Mesodermal cell (in vitro differentiated cells): ENCODE data around the gene GGNBP2.

Experiments
- H3K27ac ChIP-seq: 2 replicates; pipeline ENCODE4 v1.7.0; 2013; ENCODE audit warnings: mild to moderate bottlenecking, low read depth, low read length, moderate library complexity; ENCODE audit not compliant: severe bottlenecking
- H3K36me3 ChIP-seq: 2 replicates; pipeline ENCODE4 v1.7.1; 2013; ENCODE audit warnings: mild to moderate bottlenecking, low read length, moderate library complexity; ENCODE audit not compliant: control insufficient read depth, insufficient read depth
- H3K4me1 ChIP-seq: one replicate; pipeline ENCODE4 v1.7.1; 2013; ENCODE audit warnings: mild to moderate bottlenecking, low read length; ENCODE audit not compliant: insufficient read depth, control insufficient read depth, poor library complexity, severe bottlenecking
- H3K4me3 ChIP-seq: 2 replicates; pipeline ENCODE4 v1.7.0; 2013; ENCODE audit warnings: low read length, control low read depth, mild to moderate bottlenecking; ENCODE audit not compliant: insufficient read depth, poor library complexity, severe bottlenecking; ENCODE audit errors: extremely low read depth
- H3K9me3 ChIP-seq: 2 replicates; pipeline ENCODE4 v1.7.1; 2013; ENCODE audit warnings: mild to moderate bottlenecking, low read length, moderate library complexity; ENCODE audit not compliant: control insufficient read depth
- WGBS, 2 experiments: methylation state at CpG; one replicate each; pipeline ENCODE4 v1.1.5; 2013; ENCODE audit warnings: missing lambda C conversion rate in 2 of 2; ENCODE audit not compliant: insufficient coverage in 2 of 2; 5-methylcytosine and 5-hydroxymethylcytosine counted together

Gene GGNBP2

DNA sequence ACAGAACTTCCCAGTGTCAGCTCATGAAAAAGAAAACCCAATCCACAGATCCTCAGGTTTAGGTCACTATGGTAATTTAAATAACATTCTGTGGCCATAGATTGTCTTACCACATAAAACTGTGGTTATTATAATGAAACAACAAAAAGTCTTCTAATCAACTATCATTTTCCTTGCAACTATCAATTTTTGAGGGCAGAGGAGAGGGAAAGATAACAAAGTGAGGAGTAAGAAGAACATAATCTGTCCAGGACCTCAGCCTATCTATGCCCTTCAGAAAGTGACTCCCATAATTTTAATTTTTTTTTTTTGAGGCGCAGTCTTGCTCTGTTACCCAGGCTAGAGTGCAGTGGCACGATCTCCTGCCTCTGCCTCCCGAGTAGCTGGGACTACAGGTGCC lies 4.0 kb upstream of the GGNBP2 start:
- Histone ChIP-seq H3K27ac (no peak overlapping the region), H3K36me3 (peaks cover 50% of the 10 kb centered on the region), H3K9me3 (no peaks in the 10 kb centered on the region), H3K4me1 (no peaks in the 10 kb centered on the region), H3K4me3 (no peak overlapping the region)
- 84 to 94% methylated on average over 3 of the region's 3 CpGs for WGBS, 2 experiments

DNA sequence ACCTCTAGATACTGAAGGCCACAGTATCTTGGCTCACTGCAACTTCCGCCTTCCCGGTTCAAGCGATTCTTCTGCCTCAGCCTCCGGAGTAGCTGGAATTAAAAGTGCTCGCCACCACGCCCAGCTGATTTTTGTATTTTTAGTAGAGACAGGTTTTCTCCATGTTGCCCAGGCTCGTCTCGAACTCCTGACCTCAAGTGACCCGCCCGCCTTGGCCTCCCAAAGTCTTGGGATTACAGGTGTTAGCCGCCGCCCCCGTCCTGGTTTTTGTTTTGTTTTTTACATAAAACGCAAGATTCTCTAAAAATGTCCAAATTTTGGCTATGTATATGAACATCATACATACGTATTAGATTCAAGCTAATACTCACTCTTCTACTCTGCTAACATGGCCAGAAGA lies 2.0 kb upstream of the GGNBP2 start:
- peaks cover 6% of the 10 kb centered on the region for H3K4me1 ChIP-seq
- H3K36me3 ChIP-seq = peaks cover 40% of the 10 kb centered on the region
- H3K9me3 ChIP-seq = no peaks in the 10 kb centered on the region
- H3K27ac ChIP-seq = no peak overlapping the region
- H3K4me3 ChIP-seq = no peak overlapping the region
- WGBS, 2 experiments = 97 to 100% methylated on average over 10 to 15 of the region's 15 CpGs

DNA sequence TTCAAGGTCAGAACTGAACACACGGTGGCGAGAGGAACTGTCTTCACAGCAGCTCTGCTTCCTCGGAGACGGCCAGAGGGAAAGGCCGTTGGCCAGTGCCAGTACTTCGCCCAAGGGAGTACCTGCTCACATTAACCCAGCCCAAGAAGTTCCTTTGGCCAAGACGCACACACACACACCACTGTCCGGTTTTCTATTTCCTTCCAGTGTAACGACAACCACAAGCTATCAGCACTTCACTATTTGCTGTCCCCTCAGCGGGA lies 744 bp upstream of the GGNBP2 start:
- 6 to 7% methylated on average over 7 to 9 of the region's 10 CpGs for WGBS, 2 experiments
- H3K4me1 ChIP-seq = peaks cover 8% of the 10 kb centered on the region
- H3K27ac ChIP-seq = peak overlapping the region; percentile 96
- peak overlapping the region; percentile 89 for H3K4me3 ChIP-seq
- no peaks in the 10 kb centered on the region for H3K9me3 ChIP-seq
- H3K36me3 ChIP-seq = peaks cover 37% of the 10 kb centered on the region

DNA sequence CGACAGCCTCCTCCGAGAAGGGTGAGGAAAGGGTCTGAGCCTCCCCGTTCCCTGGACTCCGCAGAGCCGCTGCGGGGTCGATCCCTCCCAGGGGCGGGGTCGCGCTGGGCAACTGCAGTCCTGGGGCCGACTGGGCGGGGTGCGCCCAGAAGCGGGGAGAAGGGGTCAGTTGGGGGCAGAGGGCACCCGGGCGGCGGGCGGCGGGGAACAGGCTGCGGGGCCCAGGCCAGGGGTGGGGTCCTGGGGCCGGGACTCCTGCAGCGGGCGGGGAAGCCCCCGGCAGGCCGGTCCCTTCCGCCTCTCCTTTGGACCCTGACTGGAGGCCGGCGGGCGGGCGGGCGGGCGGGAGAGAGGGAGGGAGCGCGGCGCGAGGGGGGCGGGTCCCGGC lies 352 bp downstream of the GGNBP2 start:
- H3K36me3 ChIP-seq = peaks cover 41% of the 10 kb centered on the region
- peak overlapping the region; percentile 89 for H3K4me3 ChIP-seq
- 0% methylated on average over 9 of the region's 38 CpGs for WGBS, 2 experiments
- peak overlapping the region; percentile 96 for H3K27ac ChIP-seq
- H3K9me3 ChIP-seq = no peaks in the 10 kb centered on the region
- peaks cover 8% of the 10 kb centered on the region for H3K4me1 ChIP-seq

DNA sequence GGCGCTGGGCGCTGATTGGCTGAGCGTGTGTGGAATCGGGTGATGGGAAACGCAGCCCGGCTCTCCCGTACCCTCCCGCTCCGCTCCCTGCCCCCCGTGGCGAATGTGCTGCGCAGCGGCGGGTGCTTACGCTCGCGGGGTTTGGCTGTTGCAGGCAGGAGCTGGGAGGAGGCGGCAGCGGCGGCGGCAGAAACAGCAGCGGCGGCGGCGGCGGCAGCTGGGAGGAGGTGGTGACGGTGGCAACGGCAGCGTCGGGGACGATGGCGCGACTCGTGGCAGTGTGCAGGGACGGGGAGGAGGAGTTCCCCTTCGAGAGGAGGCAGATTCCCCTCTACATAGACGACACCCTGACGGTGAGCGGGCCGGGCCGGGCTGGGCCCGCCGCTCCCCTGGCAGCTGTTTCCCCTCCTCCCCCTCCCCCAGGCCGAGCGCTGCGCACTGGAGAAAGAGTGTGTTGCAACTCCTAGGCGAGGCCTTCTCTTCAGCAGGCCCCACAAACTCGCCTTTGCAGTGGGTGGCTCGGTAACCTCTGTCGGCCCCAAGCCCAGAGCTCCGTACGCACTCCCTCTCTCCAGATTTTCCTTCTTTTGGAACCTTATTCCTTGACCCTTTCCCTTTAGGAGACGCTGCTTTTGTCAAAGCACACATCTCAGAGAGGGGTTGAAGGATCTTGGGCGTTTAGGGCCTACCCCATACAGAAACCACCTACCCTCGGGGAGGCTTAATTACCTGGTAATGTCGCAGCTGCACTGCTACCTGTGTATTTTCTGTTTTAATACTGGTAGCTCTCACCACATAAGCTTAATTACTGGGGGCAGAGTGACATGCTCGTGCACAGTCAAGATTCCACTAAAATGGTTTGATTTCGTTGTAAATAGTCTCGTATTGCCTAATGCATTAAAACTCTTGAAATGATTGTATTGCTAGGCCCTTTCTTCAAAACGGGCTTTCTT lies 1.0 kb downstream of the GGNBP2 start:
- Histone ChIP-seq H3K9me3 (no peaks in the 10 kb centered on the region), H3K27ac (peak overlapping the region; percentile 92), H3K4me3 (peak overlapping the region; percentile 89), H3K36me3 (peaks cover 43% of the 10 kb centered on the region), H3K4me1 (peaks cover 8% of the 10 kb centered on the region)
- WGBS, 2 experiments = 0 to 1% methylated on average over 23 to 30 of the region's 60 CpGs

DNA sequence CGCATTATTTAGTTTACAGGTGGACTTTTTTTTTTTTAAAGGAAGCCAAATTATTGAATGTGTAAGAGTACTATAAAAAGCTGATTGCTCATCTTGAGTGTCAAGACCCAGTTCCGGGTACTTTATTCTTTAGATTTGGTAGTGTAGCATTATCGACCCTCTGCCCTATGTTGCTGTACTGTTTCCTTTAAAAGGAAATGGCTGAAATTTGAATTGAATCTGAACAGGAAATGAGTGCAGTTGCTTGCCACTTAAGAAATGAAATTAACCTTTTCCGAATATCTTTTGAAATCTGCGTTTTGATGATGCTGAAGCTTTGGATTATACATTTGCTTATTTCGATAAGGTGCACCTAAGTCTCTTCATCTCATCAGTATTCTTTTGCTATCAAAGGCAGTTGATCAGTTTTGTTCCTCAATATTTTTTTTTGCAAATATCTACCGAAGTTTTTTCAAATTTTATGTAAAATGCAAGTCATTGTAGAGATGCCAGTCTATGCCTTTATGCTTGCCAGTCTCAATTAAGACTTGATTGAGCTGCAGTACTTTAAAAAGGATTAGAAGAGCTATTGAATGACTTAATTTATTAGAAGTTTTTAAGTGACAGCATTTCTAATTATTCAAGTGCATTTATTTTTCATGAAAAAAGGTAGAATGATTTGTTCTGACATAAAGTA lies 1.8 kb downstream of the GGNBP2 start:
- Histone ChIP-seq H3K36me3 (peaks cover 36% of the 10 kb centered on the region), H3K4me1 (peaks cover 8% of the 10 kb centered on the region)
- 32 to 43% methylated on average over 4 of the region's 7 CpGs for WGBS, 2 experiments

DNA sequence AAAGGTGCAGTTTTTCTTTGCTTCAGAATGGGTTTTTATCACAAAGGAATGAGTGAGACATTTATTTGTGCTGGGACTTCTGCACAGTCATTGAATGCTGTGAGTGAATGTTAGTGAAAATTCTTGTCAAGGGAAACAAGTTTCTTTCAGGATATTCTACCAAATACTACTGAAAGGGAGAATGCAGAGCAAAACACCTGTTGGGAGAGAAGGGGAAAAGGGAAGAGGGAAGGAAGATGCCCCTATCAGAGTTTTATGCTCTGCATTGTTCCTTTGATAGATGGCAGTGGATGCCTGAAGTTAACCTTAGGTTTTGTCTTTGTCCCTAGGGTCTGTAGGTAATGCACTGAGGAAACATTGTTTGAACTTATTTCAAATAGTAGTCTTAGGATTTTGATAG lies 3.1 kb downstream of the GGNBP2 start:
- H3K4me3 ChIP-seq = no peak overlapping the region

More for the DNA sequence above, 1.8 kb downstream of the GGNBP2 start:
- peak overlapping the region; percentile 92 for H3K27ac ChIP-seq
- H3K9me3 ChIP-seq = no peaks in the 10 kb centered on the region
- peak overlapping the region; percentile 89 for H3K4me3 ChIP-seq

DNA sequence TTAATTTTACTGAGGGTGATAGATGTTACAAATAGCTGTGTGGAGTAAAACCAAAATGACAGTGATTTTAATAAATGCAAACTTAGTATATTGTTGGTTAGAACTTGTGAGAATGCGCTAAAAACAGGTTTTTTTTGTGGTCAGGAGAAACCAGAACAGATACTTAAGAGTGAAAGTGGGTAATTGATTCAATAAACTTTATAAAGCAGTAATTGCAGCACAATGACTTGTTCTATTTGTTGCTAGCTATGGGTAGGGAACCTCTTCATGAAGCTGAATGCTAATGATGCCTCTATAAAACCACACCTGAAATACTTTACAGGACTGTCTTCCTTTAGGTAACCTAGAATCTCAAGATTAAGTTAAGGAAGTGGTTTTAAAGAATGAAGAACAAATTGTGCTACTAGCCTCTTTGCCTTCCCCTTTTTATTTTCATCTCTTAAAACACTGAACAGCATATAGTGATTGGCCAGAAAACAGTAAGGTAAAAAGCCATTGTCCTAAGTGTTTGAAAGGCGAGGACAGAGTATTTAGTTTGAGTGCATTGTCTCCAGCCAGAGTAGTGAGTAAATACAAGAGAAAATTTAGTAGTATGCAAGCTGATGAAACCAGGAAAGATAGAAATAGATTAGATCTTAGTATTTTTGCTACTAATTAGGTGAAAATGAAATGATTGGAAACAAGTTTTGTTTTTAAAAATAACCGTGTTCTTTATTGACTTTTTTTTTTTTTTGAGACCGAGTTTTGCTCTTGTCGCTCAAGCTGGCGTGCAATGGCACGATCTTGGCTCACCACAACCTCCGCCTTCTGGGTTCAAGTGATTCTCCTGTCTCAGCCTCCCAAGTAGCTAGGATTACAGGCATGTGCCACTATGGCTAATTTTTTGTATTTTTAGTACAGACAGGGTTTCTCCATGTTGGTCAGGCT lies 6.0 kb downstream of the GGNBP2 start:
- 92 to 98% methylated on average over 8 of the region's 8 CpGs for WGBS, 2 experiments
- no peak overlapping the region for H3K4me3 ChIP-seq
- no peak overlapping the region for H3K27ac ChIP-seq
- peaks cover 8% of the 10 kb centered on the region for H3K4me1 ChIP-seq
- no peaks in the 10 kb centered on the region for H3K9me3 ChIP-seq
- H3K36me3 ChIP-seq = peaks cover 41% of the 10 kb centered on the region

More for the DNA sequence above, 3.1 kb downstream of the GGNBP2 start:
- Histone ChIP-seq H3K4me1 (peaks cover 8% of the 10 kb centered on the region), H3K36me3 (peaks cover 34% of the 10 kb centered on the region), H3K9me3 (no peaks in the 10 kb centered on the region), H3K27ac (no peak overlapping the region)

DNA sequence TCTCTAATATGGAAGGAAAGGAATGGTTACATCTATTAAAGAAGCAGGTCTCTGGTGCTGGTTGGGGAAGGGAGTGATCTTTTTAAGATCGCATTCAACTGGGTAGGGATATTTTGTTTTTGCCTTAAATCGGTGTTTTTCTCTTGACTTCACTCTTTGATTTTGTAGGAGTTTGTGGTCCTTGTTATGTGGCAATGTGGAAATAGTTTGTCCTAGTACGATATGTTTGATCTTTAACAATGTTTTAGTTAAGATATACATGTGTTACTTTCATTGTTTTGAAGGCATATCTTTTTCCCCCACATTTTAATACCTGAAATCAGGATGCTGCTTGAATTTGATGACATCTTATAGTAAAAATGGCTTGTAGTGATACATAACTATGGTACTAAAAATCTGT lies 8.7 kb downstream of the GGNBP2 start:
- Histone ChIP-seq H3K9me3 (no peaks in the 10 kb centered on the region), H3K4me3 (no peak overlapping the region), H3K4me1 (no peaks in the 10 kb centered on the region), H3K36me3 (peaks cover 54% of the 10 kb centered on the region), H3K27ac (no peak overlapping the region)
- WGBS, 2 experiments = 93 to 94% methylated on average over 2 of the region's 3 CpGs

DNA sequence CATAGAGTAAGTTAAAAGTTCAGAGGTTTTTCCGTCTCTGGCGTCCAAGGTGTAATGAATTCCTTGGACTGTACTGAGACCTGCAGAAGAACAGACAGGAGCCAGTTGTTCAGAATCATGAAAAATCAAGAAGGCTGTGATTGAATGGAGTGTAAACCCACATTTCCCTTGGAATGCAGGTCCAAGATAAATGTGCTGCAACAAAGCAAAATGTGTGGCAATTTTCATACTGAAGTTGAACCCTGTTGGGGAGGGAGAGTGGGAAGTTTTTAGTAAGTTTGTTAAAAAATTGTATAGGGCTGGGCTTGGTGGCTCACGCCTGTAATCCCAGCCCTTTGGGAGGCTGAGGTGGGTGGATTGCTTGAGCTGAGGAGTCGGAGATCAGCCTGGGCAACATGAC lies 21.4 kb downstream of the GGNBP2 start:
- no peaks in the 10 kb centered on the region for H3K4me1 ChIP-seq
- 100% methylated on average over 3 of the region's 4 CpGs for WGBS, 2 experiments
- H3K36me3 ChIP-seq = peaks cover 89% of the 10 kb centered on the region
- H3K27ac ChIP-seq = no peak overlapping the region
- H3K9me3 ChIP-seq = no peaks in the 10 kb centered on the region
- no peak overlapping the region for H3K4me3 ChIP-seq
